SK-N-SH treated with all-trans-retinoic acid at 6 μM for 48 hours (cell line): ENCODE results near the gene SCIMP.

Experiments
- ARNTL ChIP-seq: fragments of 450-650 bp; formaldehyde crosslinking; IDR thresholded peaks from 2 replicates; pipeline ENCODE4 v1.5.0; 2020; ENCODE audit warnings: low read depth, mild to moderate bottlenecking, moderate library complexity, borderline replicate concordance
- CSDC2 ChIP-seq: fragments of 250-450 bp; sonication (Bioruptor Pico); IDR thresholded peaks from 2 replicates; pipeline ENCODE4 v1.5.0; 2020; ENCODE audit warnings: mild to moderate bottlenecking, moderate library complexity
- ESRRG ChIP-seq: fragments of 250-450 bp; sonication (Bioruptor Pico); IDR thresholded peaks from 2 replicates; pipeline ENCODE4 v1.6.1; 2021; ENCODE audit warnings: mild to moderate bottlenecking
- RARB ChIP-seq: fragments of 250-450 bp; sonication (Bioruptor Pico); IDR thresholded peaks from 2 replicates; pipeline ENCODE4 v1.8.0; 2021; ENCODE audit warnings: mild to moderate bottlenecking, moderate library complexity
- ZC3H10 ChIP-seq: fragments of 250-450 bp; sonication (Bioruptor Pico); IDR thresholded peaks from 2 replicates; pipeline ENCODE4 v1.5.1; 2021; ENCODE audit warnings: mild to moderate bottlenecking, moderate library complexity
- ZNF565 ChIP-seq: fragments of 450-650 bp; formaldehyde crosslinking; conservative IDR thresholded peaks from 2 replicates; pipeline ENCODE4 v1.5.0; 2020; ENCODE audit warnings: low read depth, mild to moderate bottlenecking, moderate library complexity
- ZNF8 ChIP-seq: fragments of 450-650 bp; formaldehyde crosslinking; IDR thresholded peaks from 2 replicates; pipeline ENCODE4 v1.5.0; 2020; ENCODE audit warnings: mild to moderate bottlenecking, moderate library complexity
- TF ChIP-seq, protein P1 (sequence below): fragments of 250-450 bp; sonication (Bioruptor Pico); IDR thresholded peaks from 2 replicates; pipeline ENCODE4 v1.5.1; 2020; ENCODE audit warnings: low read depth, mild to moderate bottlenecking, moderate library complexity
- TF ChIP-seq, protein P2 (sequence below): fragments of 250-450 bp; sonication (Bioruptor Pico); IDR thresholded peaks from 2 replicates; pipeline ENCODE4 v1.8.0; 2020; ENCODE audit warnings: mild to moderate bottlenecking, moderate library complexity, borderline replicate concordance
- TF ChIP-seq, protein P3 (sequence below): fragments of 250-450 bp; sonication (Bioruptor Pico); IDR thresholded peaks from 2 replicates; pipeline ENCODE4 v1.5.1; 2021; ENCODE audit warnings: mild to moderate bottlenecking, moderate library complexity

DNA sequence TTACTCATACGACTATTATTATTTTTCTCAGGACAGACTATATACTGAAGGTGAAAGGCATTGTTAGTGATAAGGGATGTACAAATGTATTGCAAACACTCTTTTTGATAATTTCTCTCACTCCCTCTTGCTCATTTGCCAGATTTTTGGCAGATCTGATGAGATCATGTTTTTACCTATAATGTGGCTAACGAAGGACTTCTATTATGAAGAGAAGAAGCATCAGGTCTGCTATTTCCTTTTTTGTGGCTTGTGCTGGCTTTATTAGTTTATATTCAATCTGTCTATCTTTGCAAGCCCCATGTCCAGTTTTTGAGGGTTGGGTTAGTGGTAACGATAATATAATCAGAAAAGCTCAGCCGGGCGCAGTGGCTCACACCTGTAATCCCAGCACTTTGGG lies 22.5 kb upstream of the SCIMP start:
- no peak for TF ChIP-seq ZC3H10 (CRISPR knock-in tag)
- no peak for TF ChIP-seq RARB
- TF ChIP-seq ARNTL (CRISPR knock-in tag) = no peak
- TF ChIP-seq CSDC2 (CRISPR knock-in tag) = no peak
- TF ChIP-seq, protein P1, sequence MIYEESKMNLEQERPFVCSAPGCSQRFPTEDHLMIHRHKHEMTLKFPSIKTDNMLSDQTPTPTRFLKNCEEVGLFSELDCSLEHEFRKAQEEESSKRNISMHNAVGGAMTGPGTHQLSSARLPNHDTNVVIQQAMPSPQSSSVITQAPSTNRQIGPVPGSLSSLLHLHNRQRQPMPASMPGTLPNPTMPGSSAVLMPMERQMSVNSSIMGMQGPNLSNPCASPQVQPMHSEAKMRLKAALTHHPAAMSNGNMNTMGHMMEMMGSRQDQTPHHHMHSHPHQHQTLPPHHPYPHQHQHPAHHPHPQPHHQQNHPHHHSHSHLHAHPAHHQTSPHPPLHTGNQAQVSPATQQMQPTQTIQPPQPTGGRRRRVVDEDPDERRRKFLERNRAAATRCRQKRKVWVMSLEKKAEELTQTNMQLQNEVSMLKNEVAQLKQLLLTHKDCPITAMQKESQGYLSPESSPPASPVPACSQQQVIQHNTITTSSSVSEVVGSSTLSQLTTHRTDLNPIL (CRISPR knock-in tag) = no peak
- no peak for TF ChIP-seq ZNF565
- TF ChIP-seq, protein P2, sequence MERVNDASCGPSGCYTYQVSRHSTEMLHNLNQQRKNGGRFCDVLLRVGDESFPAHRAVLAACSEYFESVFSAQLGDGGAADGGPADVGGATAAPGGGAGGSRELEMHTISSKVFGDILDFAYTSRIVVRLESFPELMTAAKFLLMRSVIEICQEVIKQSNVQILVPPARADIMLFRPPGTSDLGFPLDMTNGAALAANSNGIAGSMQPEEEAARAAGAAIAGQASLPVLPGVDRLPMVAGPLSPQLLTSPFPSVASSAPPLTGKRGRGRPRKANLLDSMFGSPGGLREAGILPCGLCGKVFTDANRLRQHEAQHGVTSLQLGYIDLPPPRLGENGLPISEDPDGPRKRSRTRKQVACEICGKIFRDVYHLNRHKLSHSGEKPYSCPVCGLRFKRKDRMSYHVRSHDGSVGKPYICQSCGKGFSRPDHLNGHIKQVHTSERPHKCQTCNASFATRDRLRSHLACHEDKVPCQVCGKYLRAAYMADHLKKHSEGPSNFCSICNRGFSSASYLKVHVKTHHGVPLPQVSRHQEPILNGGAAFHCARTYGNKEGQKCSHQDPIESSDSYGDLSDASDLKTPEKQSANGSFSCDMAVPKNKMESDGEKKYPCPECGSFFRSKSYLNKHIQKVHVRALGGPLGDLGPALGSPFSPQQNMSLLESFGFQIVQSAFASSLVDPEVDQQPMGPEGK (CRISPR knock-in tag) = no peak
- TF ChIP-seq, protein P3, sequence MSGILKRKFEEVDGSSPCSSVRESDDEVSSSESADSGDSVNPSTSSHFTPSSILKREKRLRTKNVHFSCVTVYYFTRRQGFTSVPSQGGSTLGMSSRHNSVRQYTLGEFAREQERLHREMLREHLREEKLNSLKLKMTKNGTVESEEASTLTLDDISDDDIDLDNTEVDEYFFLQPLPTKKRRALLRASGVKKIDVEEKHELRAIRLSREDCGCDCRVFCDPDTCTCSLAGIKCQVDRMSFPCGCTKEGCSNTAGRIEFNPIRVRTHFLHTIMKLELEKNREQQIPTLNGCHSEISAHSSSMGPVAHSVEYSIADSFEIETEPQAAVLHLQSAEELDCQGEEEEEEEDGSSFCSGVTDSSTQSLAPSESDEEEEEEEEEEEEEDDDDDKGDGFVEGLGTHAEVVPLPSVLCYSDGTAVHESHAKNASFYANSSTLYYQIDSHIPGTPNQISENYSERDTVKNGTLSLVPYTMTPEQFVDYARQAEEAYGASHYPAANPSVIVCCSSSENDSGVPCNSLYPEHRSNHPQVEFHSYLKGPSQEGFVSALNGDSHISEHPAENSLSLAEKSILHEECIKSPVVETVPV (CRISPR knock-in tag) = no peak
- TF ChIP-seq ESRRG (CRISPR knock-in tag) = no peak
- no peak for TF ChIP-seq ZNF8 (CRISPR knock-in tag)
